ENCODE measurements around the gene ALX4. TPM values are rescaled to one million over a fixed set of nuclear protein-coding genes. Genes with fewer than 3 reads are reported as not detected.

ALX4 gene
- total and polyA plus RNA-seq, 2 donors = 0.05 to 0.14 TPM

GRCh38 chr11:44279483-44279882, 30.5 kb downstream of the ALX4 start:
- Histone ChIP-seq H3K4me1 (ENCODE audit: control insufficient read depth in 2 of 2, insufficient read depth in 2 of 2, low read length in 2 of 2) (no peaks in the 10 kb centered on the region), H3K27ac (ENCODE audit: low read depth in 1 of 2, low read length in 1 of 2) (no peak overlapping the region), H3K27me3 (ENCODE audit: control insufficient read depth in 2 of 2, insufficient read depth in 1 of 2, low read length in 1 of 2) (no peaks in the 10 kb centered on the region), H3K9me3 (ENCODE audit: control insufficient read depth in 2 of 2, insufficient read depth in 1 of 2, low read length in 1 of 2) (no peaks in the 10 kb centered on the region), H3K36me3 (ENCODE audit: control insufficient read depth in 2 of 2, insufficient read depth in 2 of 2, low read length in 1 of 2) (no peaks in the 10 kb centered on the region), H3K4me3 (ENCODE audit: low read length in 2 of 2) (no peak overlapping the region)
- 90% methylated on average over 6 of the region's 6 CpGs for WGBS
- no peak for DNase-seq (ENCODE audit: low read depth in 6 of 9, low spot score in 9 of 9)

- 86% methylated on average over 18 of the region's 18 CpGs for WGBS
- H3K4me3 ChIP-seq (ENCODE audit: low read length in 2 of 2) = no peak overlapping the region
- H3K27me3 ChIP-seq (ENCODE audit: control insufficient read depth in 2 of 2, insufficient read depth in 1 of 2, low read length in 1 of 2) = no peaks in the 10 kb centered on the region
- no peaks in the 10 kb centered on the region for H3K9me3 ChIP-seq (ENCODE audit: control insufficient read depth in 2 of 2, insufficient read depth in 1 of 2, low read length in 1 of 2)
- H3K27ac ChIP-seq (ENCODE audit: low read depth in 1 of 2, low read length in 1 of 2) = no peak overlapping the region
- no peak for DNase-seq (ENCODE audit: low read depth in 6 of 9, low spot score in 9 of 9)
- H3K4me1 ChIP-seq (ENCODE audit: control insufficient read depth in 2 of 2, insufficient read depth in 2 of 2, low read length in 2 of 2) = no peaks in the 10 kb centered on the region
- H3K36me3 ChIP-seq (ENCODE audit: control insufficient read depth in 2 of 2, insufficient read depth in 2 of 2, low read length in 1 of 2) = no peaks in the 10 kb centered on the region
Measured at GRCh38 chr11:44277196-44278090, 32.5 kb downstream of the ALX4 start.

GRCh38 chr11:44275961-44276550, 33.9 kb downstream of the ALX4 start:
- Histone ChIP-seq H3K27me3 (ENCODE audit: control insufficient read depth in 2 of 2, insufficient read depth in 1 of 2, low read length in 1 of 2) (no peaks in the 10 kb centered on the region), H3K9me3 (ENCODE audit: control insufficient read depth in 2 of 2, insufficient read depth in 1 of 2, low read length in 1 of 2) (no peaks in the 10 kb centered on the region), H3K4me1 (ENCODE audit: control insufficient read depth in 2 of 2, insufficient read depth in 2 of 2, low read length in 2 of 2) (no peaks in the 10 kb centered on the region), H3K27ac (ENCODE audit: low read depth in 1 of 2, low read length in 1 of 2) (no peak overlapping the region), H3K36me3 (ENCODE audit: control insufficient read depth in 2 of 2, insufficient read depth in 2 of 2, low read length in 1 of 2) (no peaks in the 10 kb centered on the region), H3K4me3 (ENCODE audit: low read length in 2 of 2) (no peak overlapping the region)
- 88% methylated on average over 7 of the region's 7 CpGs for WGBS
- no peak for DNase-seq (ENCODE audit: low read depth in 6 of 9, low spot score in 9 of 9)

- WGBS = 97% methylated on average over 10 of the region's 10 CpGs
- H3K27me3 ChIP-seq (ENCODE audit: control insufficient read depth in 2 of 2, insufficient read depth in 1 of 2, low read length in 1 of 2) = no peaks in the 10 kb centered on the region
- no peaks in the 10 kb centered on the region for H3K9me3 ChIP-seq (ENCODE audit: control insufficient read depth in 2 of 2, insufficient read depth in 1 of 2, low read length in 1 of 2)
- DNase-seq (ENCODE audit: low read depth in 6 of 9, low spot score in 9 of 9) = no peak
- H3K4me3 ChIP-seq (ENCODE audit: low read length in 2 of 2) = no peak overlapping the region
- no peaks in the 10 kb centered on the region for H3K4me1 ChIP-seq (ENCODE audit: control insufficient read depth in 2 of 2, insufficient read depth in 2 of 2, low read length in 2 of 2)
- no peaks in the 10 kb centered on the region for H3K36me3 ChIP-seq (ENCODE audit: control insufficient read depth in 2 of 2, insufficient read depth in 2 of 2, low read length in 1 of 2)
- no peak overlapping the region for H3K27ac ChIP-seq (ENCODE audit: low read depth in 1 of 2, low read length in 1 of 2)
Measured at GRCh38 chr11:44275241-44275640, 34.7 kb downstream of the ALX4 start.

GRCh38 chr11:44274404-44274803, 35.5 kb downstream of the ALX4 start:
- Histone ChIP-seq H3K27ac (ENCODE audit: low read depth in 1 of 2, low read length in 1 of 2) (no peak overlapping the region), H3K4me1 (ENCODE audit: control insufficient read depth in 2 of 2, insufficient read depth in 2 of 2, low read length in 2 of 2) (no peaks in the 10 kb centered on the region), H3K27me3 (ENCODE audit: control insufficient read depth in 2 of 2, insufficient read depth in 1 of 2, low read length in 1 of 2) (no peaks in the 10 kb centered on the region), H3K4me3 (ENCODE audit: low read length in 2 of 2) (no peak overlapping the region), H3K36me3 (ENCODE audit: control insufficient read depth in 2 of 2, insufficient read depth in 2 of 2, low read length in 1 of 2) (no peaks in the 10 kb centered on the region), H3K9me3 (ENCODE audit: control insufficient read depth in 2 of 2, insufficient read depth in 1 of 2, low read length in 1 of 2) (no peaks in the 10 kb centered on the region)
- WGBS = 98% methylated on average over 1 of the region's 1 CpG
- DNase-seq (ENCODE audit: low read depth in 6 of 9, low spot score in 9 of 9) = no peak

GRCh38 chr11:44271286-44271685, 38.7 kb downstream of the ALX4 start:
- no peak overlapping the region for H3K4me3 ChIP-seq (ENCODE audit: low read length in 2 of 2)
- H3K4me1 ChIP-seq (ENCODE audit: control insufficient read depth in 2 of 2, insufficient read depth in 2 of 2, low read length in 2 of 2) = no peaks in the 10 kb centered on the region
- no peaks in the 10 kb centered on the region for H3K9me3 ChIP-seq (ENCODE audit: control insufficient read depth in 2 of 2, insufficient read depth in 1 of 2, low read length in 1 of 2)
- no peak for DNase-seq (ENCODE audit: low read depth in 6 of 9, low spot score in 9 of 9)
- H3K27ac ChIP-seq (ENCODE audit: low read depth in 1 of 2, low read length in 1 of 2) = no peak overlapping the region
- H3K27me3 ChIP-seq (ENCODE audit: control insufficient read depth in 2 of 2, insufficient read depth in 1 of 2, low read length in 1 of 2) = no peaks in the 10 kb centered on the region
- 96% methylated on average over 6 of the region's 6 CpGs for WGBS
- no peaks in the 10 kb centered on the region for H3K36me3 ChIP-seq (ENCODE audit: control insufficient read depth in 2 of 2, insufficient read depth in 2 of 2, low read length in 1 of 2)

GRCh38 chr11:44270403-44271273, 39.3 kb downstream of the ALX4 start:
- DNase-seq (ENCODE audit: low read depth in 6 of 9, low spot score in 9 of 9) = no peak
- H3K27ac ChIP-seq (ENCODE audit: low read depth in 1 of 2, low read length in 1 of 2) = no peak overlapping the region
- no peaks in the 10 kb centered on the region for H3K9me3 ChIP-seq (ENCODE audit: control insufficient read depth in 2 of 2, insufficient read depth in 1 of 2, low read length in 1 of 2)

GRCh38 chr11:44269369-44270351, 40.3 kb downstream of the ALX4 start:
- H3K4me1 ChIP-seq (ENCODE audit: control insufficient read depth in 2 of 2, insufficient read depth in 2 of 2, low read length in 2 of 2) = no peaks in the 10 kb centered on the region
- no peak overlapping the region for H3K4me3 ChIP-seq (ENCODE audit: low read length in 2 of 2)
- H3K36me3 ChIP-seq (ENCODE audit: control insufficient read depth in 2 of 2, insufficient read depth in 2 of 2, low read length in 1 of 2) = no peaks in the 10 kb centered on the region
- WGBS = 90% methylated on average over 17 of the region's 17 CpGs
- no peaks in the 10 kb centered on the region for H3K9me3 ChIP-seq (ENCODE audit: control insufficient read depth in 2 of 2, insufficient read depth in 1 of 2, low read length in 1 of 2)
- no peaks in the 10 kb centered on the region for H3K27me3 ChIP-seq (ENCODE audit: control insufficient read depth in 2 of 2, insufficient read depth in 1 of 2, low read length in 1 of 2)
- H3K27ac ChIP-seq (ENCODE audit: low read depth in 1 of 2, low read length in 1 of 2) = no peak overlapping the region
- no peak for DNase-seq (ENCODE audit: low read depth in 6 of 9, low spot score in 9 of 9)

More at GRCh38 chr11:44270403-44271273, 39.3 kb downstream of the ALX4 start:
- no peak overlapping the region for H3K4me3 ChIP-seq (ENCODE audit: low read length in 2 of 2)
- no peaks in the 10 kb centered on the region for H3K36me3 ChIP-seq (ENCODE audit: control insufficient read depth in 2 of 2, insufficient read depth in 2 of 2, low read length in 1 of 2)
- no peaks in the 10 kb centered on the region for H3K27me3 ChIP-seq (ENCODE audit: control insufficient read depth in 2 of 2, insufficient read depth in 1 of 2, low read length in 1 of 2)
- no peaks in the 10 kb centered on the region for H3K4me1 ChIP-seq (ENCODE audit: control insufficient read depth in 2 of 2, insufficient read depth in 2 of 2, low read length in 2 of 2)
- WGBS = 96% methylated on average over 20 of the region's 20 CpGs
